ENCODE data around the gene CX3CR1.

The CX3CR1 gene

DNA sequence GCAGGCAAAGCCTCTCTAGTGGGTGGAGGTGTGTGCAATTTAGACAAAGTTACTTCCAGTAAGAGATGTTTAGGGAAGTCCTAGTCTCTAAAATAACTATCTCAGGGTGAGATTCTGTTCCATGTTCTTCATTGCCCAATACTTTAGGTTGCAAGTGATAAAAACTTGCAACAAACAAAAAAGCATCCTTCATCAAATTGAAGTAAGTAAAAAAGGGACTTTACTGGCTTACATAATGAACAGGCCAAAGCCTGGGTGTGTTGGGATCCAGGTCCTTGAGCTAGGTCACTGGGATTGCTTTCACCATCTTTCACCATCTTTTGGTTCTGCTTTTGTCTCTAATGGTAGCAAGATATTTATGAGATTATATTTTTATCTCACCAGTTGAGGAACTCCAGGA is 38.3 kb downstream of the CX3CR1 start:
- H3K9me3 ChIP-seq (ENCODE audit: control insufficient read depth, low read length), result no peaks in the 10 kb centered on the region
- H3K9ac ChIP-seq, result no peak overlapping the region
- H3K36me3 ChIP-seq (ENCODE audit: control insufficient read depth, insufficient read depth, low read length), result no peaks in the 10 kb centered on the region

DNA sequence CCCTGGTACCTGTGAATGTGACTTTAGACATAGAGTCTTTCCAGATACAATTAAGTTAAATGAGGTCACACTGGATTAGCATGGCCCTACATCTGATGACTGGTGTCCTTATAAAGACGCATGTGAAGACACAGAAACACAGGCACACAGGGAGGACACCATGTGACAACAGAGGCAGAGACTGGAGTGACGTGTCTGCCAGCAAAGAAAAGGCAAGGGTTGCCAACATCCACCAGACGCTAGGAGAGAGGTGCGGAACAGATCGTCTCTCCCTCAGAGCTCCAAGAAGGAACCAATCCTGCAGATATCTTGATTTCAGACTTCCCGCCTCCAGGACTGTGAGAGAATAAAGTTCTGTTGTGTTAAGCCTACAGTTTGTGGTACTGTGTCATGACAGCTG is 42.8 kb downstream of the CX3CR1 start:
- H3K27ac ChIP-seq, result no peak overlapping the region
- H3K4me3 ChIP-seq (ENCODE audit: low read depth, low read length), result no peak overlapping the region
- H3K4me1 ChIP-seq, result no peaks in the 10 kb centered on the region
- H3K36me3 ChIP-seq (ENCODE audit: control insufficient read depth, insufficient read depth, low read length), result no peaks in the 10 kb centered on the region
- no peaks in the 10 kb centered on the region for H3K79me2 ChIP-seq
- H3K27me3 ChIP-seq (ENCODE audit: control insufficient read depth, insufficient read depth, low read length), result no peaks in the 10 kb centered on the region
- TF ChIP-seq, protein P1, sequence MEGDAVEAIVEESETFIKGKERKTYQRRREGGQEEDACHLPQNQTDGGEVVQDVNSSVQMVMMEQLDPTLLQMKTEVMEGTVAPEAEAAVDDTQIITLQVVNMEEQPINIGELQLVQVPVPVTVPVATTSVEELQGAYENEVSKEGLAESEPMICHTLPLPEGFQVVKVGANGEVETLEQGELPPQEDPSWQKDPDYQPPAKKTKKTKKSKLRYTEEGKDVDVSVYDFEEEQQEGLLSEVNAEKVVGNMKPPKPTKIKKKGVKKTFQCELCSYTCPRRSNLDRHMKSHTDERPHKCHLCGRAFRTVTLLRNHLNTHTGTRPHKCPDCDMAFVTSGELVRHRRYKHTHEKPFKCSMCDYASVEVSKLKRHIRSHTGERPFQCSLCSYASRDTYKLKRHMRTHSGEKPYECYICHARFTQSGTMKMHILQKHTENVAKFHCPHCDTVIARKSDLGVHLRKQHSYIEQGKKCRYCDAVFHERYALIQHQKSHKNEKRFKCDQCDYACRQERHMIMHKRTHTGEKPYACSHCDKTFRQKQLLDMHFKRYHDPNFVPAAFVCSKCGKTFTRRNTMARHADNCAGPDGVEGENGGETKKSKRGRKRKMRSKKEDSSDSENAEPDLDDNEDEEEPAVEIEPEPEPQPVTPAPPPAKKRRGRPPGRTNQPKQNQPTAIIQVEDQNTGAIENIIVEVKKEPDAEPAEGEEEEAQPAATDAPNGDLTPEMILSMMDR (IDR thresholded peaks at IDR 0.05), result no peak
- H2AFZ ChIP-seq, result no peak overlapping the region
- H3K4me2 ChIP-seq (ENCODE audit: low read length), result no peak overlapping the region
- no peaks in the 10 kb centered on the region for H3K9me3 ChIP-seq (ENCODE audit: control insufficient read depth, low read length)
- no peak overlapping the region for H3K9ac ChIP-seq

More for the DNA sequence above, 38.3 kb downstream of the CX3CR1 start:
- H2AFZ ChIP-seq, result no peak overlapping the region
- no peak overlapping the region for H3K27ac ChIP-seq
- H3K4me2 ChIP-seq (ENCODE audit: low read length), result no peak overlapping the region
- H3K4me1 ChIP-seq, result no peaks in the 10 kb centered on the region
- H3K27me3 ChIP-seq (ENCODE audit: control insufficient read depth, insufficient read depth, low read length), result no peaks in the 10 kb centered on the region
- H3K4me3 ChIP-seq (ENCODE audit: low read depth, low read length), result no peak overlapping the region
- TF ChIP-seq, protein P1 (IDR thresholded peaks at IDR 0.05), result no peak
- no peaks in the 10 kb centered on the region for H3K79me2 ChIP-seq

DNA sequence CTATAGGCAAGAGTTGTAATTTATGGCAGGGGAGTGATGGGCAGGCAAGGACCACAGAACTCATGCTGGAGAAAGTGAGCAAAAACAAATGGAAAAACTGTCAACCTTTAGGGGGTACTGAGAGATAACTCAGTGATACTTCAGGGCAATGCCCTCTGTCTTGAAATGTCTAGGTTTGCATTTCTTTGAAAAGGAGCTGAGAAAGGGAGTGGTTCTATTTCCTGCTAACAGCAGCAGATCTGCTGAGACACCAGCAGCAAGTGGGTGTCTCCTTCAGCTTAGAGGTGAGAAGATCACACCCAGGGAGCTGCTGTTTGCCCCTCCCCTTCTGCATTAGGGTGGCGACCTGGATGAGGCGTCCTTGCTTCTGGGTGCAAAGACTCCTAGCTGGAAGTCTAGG is 45.2 kb downstream of the CX3CR1 start:
- TF ChIP-seq, protein P1 (IDR thresholded peaks at IDR 0.05), result no peak
- H3K27ac ChIP-seq, result no peak overlapping the region

DNA sequence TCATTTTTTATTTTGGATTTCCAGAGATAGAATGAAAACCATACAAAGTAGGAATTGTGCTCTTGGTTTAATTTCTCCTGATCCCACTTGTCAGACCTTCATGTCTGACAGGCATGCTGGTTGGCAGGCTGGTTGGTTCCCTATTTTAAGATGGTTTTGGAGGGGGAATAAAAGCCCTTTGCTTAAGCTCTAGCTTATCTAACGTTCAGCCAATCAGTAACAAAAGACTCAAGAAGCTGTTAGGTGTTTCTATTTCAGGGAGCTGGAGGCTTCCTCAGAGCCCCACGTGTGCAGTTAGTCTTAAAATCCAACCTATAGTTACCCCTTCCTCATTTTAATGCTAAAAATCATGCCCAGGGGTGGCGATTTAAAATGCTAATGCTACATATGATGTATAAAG is 47.0 kb downstream of the CX3CR1 start:
- TF ChIP-seq, protein P1 (IDR thresholded peaks at IDR 0.05), result no peak
- H3K36me3 ChIP-seq (ENCODE audit: control insufficient read depth, insufficient read depth, low read length), result no peaks in the 10 kb centered on the region
- no peaks in the 10 kb centered on the region for H3K4me1 ChIP-seq
- H3K79me2 ChIP-seq, result no peaks in the 10 kb centered on the region
- no peak overlapping the region for H3K27ac ChIP-seq
- no peak overlapping the region for H3K4me2 ChIP-seq (ENCODE audit: low read length)
- H3K9me3 ChIP-seq (ENCODE audit: control insufficient read depth, low read length), result no peaks in the 10 kb centered on the region
- H3K27me3 ChIP-seq (ENCODE audit: control insufficient read depth, insufficient read depth, low read length), result no peaks in the 10 kb centered on the region
- no peak overlapping the region for H2AFZ ChIP-seq
- no peak overlapping the region for H3K9ac ChIP-seq
- no peak overlapping the region for H3K4me3 ChIP-seq (ENCODE audit: low read depth, low read length)

More for the DNA sequence above, 45.2 kb downstream of the CX3CR1 start:
- Histone ChIP-seq H3K4me3 (ENCODE audit: low read depth, low read length) (no peak overlapping the region), H3K4me1 (no peaks in the 10 kb centered on the region), H3K9me3 (ENCODE audit: control insufficient read depth, low read length) (no peaks in the 10 kb centered on the region), H3K27me3 (ENCODE audit: control insufficient read depth, insufficient read depth, low read length) (no peaks in the 10 kb centered on the region), H3K36me3 (ENCODE audit: control insufficient read depth, insufficient read depth, low read length) (no peaks in the 10 kb centered on the region), H3K79me2 (no peaks in the 10 kb centered on the region), H2AFZ (no peak overlapping the region), H3K9ac (no peak overlapping the region), H3K4me2 (ENCODE audit: low read length) (no peak overlapping the region)

DNA sequence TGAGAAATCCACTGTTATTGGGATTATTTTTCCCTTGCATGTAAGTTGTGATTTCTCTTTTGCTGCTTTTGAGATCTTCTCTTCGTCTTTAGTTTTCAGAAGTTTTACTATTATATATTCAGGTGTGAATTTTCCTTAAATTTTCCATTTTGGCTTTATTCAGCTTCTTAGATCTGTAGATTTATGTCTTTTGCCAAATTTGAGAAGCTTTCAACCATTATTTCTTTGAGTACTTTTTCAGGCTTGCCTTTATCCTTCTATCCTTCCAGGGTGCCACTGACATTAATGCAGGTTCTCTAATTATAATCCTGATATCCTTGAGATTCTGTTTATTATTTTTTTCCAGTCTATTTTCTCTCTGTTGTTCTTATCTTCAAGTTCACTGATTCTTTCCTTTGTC is 49.4 kb downstream of the CX3CR1 start:
- H2AFZ ChIP-seq, result no peak overlapping the region
- H3K4me1 ChIP-seq, result peaks cover under 1% of the 10 kb centered on the region
- H3K9me3 ChIP-seq (ENCODE audit: control insufficient read depth, low read length), result no peaks in the 10 kb centered on the region
- no peak overlapping the region for H3K4me3 ChIP-seq (ENCODE audit: low read depth, low read length)
- H3K4me2 ChIP-seq (ENCODE audit: low read length), result no peak overlapping the region
- no peaks in the 10 kb centered on the region for H3K27me3 ChIP-seq (ENCODE audit: control insufficient read depth, insufficient read depth, low read length)
- H3K9ac ChIP-seq, result no peak overlapping the region
- H3K27ac ChIP-seq, result no peak overlapping the region
- H3K79me2 ChIP-seq, result no peaks in the 10 kb centered on the region
- H3K36me3 ChIP-seq (ENCODE audit: control insufficient read depth, insufficient read depth, low read length), result no peaks in the 10 kb centered on the region
- TF ChIP-seq, protein P1 (IDR thresholded peaks at IDR 0.05), result no peak
